SJCRH30 (cell line): ENCODE results near the gene ABCA6. TPM values are rescaled to one million over a fixed set of nuclear protein-coding genes. Genes with fewer than 3 reads are reported as not detected.
"Not testable (repeated sequence)": the region's sequence is repeated elsewhere in the genome, so short reads cannot be mapped to it uniquely, and the experiment has no call there.

Experiments
- DNase-seq, 2 experiments: peaks; one replicate each; pipeline ENCODE4 v3.0.0-alpha.2; 2015 to 2020
- H3K27ac ChIP-seq: fragments of 250-450 bp; sonication (Bioruptor Pico); 2 replicates; pipeline ENCODE4 v1.5.1; 2020; ENCODE audit warnings: mild to moderate bottlenecking, moderate library complexity
- H3K27me3 ChIP-seq: fragments of 250-450 bp; sonication (Bioruptor Pico); 2 replicates; pipeline ENCODE4 v1.5.1; 2020; ENCODE audit warnings: mild to moderate bottlenecking, moderate library complexity
- H3K36me3 ChIP-seq: fragments of 250-450 bp; sonication (Bioruptor Pico); 2 replicates; pipeline ENCODE4 v1.5.1; 2020; ENCODE audit warnings: mild to moderate bottlenecking, moderate library complexity
- H3K4me1 ChIP-seq: fragments of 250-450 bp; sonication (Bioruptor Pico); 2 replicates; pipeline ENCODE4 v1.5.1; 2020; ENCODE audit warnings: mild to moderate bottlenecking, moderate library complexity
- H3K4me3 ChIP-seq: fragments of 250-450 bp; sonication (Bioruptor Pico); 2 replicates; pipeline ENCODE4 v1.5.1; 2020; ENCODE audit warnings: mild to moderate bottlenecking, moderate library complexity
- H3K9me3 ChIP-seq: fragments of 250-450 bp; sonication (Bioruptor Pico); replicated peaks from 2 replicates; pipeline ENCODE4 v1.5.1; 2020; ENCODE audit warnings: mild to moderate bottlenecking, moderate library complexity
- total RNA-seq: library from RNA; depleted of rRNA; stranded (reverse); fragments of >200 nt; shearing (Covaris generic); gene quantifications from 2 replicates; pipeline ENCODE4 v1.2.3, GENCODE V29; 2014

Gene ABCA6
- total RNA-seq, 1 experiment from 2014 or later: not detected

- Histone ChIP-seq H3K4me1 (no peaks in the 10 kb centered on the region), H3K4me3 (no peak overlapping the region), H3K36me3 (no peaks in the 10 kb centered on the region), H3K27ac (no peak overlapping the region), H3K27me3 (no peaks in the 10 kb centered on the region), H3K9me3 (no peaks in the 10 kb centered on the region)
- no peak for DNase-seq
These were observed 35.6 kb downstream of the ABCA6 start for GRCh38 chr17:69105907-69106730.

GRCh38 chr17:69103557-69104233 is 38.0 kb downstream of the ABCA6 start:
- Histone ChIP-seq H3K27ac (no peak overlapping the region), H3K4me1 (no peaks in the 10 kb centered on the region), H3K4me3 (no peak overlapping the region), H3K27me3 (no peaks in the 10 kb centered on the region), H3K36me3 (no peaks in the 10 kb centered on the region), H3K9me3 (no peaks in the 10 kb centered on the region)
- DNase-seq: no peak

GRCh38 chr17:69098625-69099024 is 43.1 kb downstream of the ABCA6 start:
- Histone ChIP-seq H3K4me1 (no peaks in the 10 kb centered on the region), H3K27ac (no peak overlapping the region), H3K9me3 (no peaks in the 10 kb centered on the region), H3K36me3 (no peaks in the 10 kb centered on the region), H3K27me3 (no peaks in the 10 kb centered on the region), H3K4me3 (no peak overlapping the region)
- no peak for DNase-seq

GRCh38 chr17:69096541-69096940 is 45.2 kb downstream of the ABCA6 start:
- DNase-seq: no peak
- Histone ChIP-seq H3K4me1 (no peaks in the 10 kb centered on the region), H3K36me3 (no peaks in the 10 kb centered on the region), H3K27ac (no peak overlapping the region), H3K27me3 (no peaks in the 10 kb centered on the region), H3K9me3 (no peaks in the 10 kb centered on the region), H3K4me3 (no peak overlapping the region)

- no peak overlapping the region for H3K4me3 ChIP-seq
- H3K4me1 ChIP-seq: no peaks in the 10 kb centered on the region
- no peaks in the 10 kb centered on the region for H3K36me3 ChIP-seq
- no peaks in the 10 kb centered on the region for H3K9me3 ChIP-seq
- H3K27me3 ChIP-seq: no peaks in the 10 kb centered on the region
- H3K27ac ChIP-seq: no peak overlapping the region
- no peak for DNase-seq
These were observed 47.7 kb downstream of the ABCA6 start for GRCh38 chr17:69093995-69094394.

- no peak overlapping the region for H3K27ac ChIP-seq
- no peaks in the 10 kb centered on the region for H3K27me3 ChIP-seq
- no peak for DNase-seq
- H3K36me3 ChIP-seq: no peaks in the 10 kb centered on the region
- no peaks in the 10 kb centered on the region for H3K4me1 ChIP-seq
- no peak overlapping the region for H3K4me3 ChIP-seq
- no peaks in the 10 kb centered on the region for H3K9me3 ChIP-seq
These were observed 48.4 kb downstream of the ABCA6 start for GRCh38 chr17:69093279-69093789.

GRCh38 chr17:69090365-69090764 is 51.3 kb downstream of the ABCA6 start:
- Histone ChIP-seq H3K4me1 (no peaks in the 10 kb centered on the region), H3K9me3 (no peaks in the 10 kb centered on the region), H3K27me3 (no peaks in the 10 kb centered on the region), H3K36me3 (no peaks in the 10 kb centered on the region), H3K27ac (no peak overlapping the region), H3K4me3 (no peak overlapping the region)
- no peak for DNase-seq

- no peaks in the 10 kb centered on the region for H3K4me1 ChIP-seq
- no peaks in the 10 kb centered on the region for H3K9me3 ChIP-seq
- H3K27me3 ChIP-seq: no peaks in the 10 kb centered on the region
- DNase-seq: no peak
- no peak overlapping the region for H3K27ac ChIP-seq
- H3K36me3 ChIP-seq: no peaks in the 10 kb centered on the region
- no peak overlapping the region for H3K4me3 ChIP-seq
These were observed 53.0 kb downstream of the ABCA6 start for GRCh38 chr17:69088643-69089200.

GRCh38 chr17:69086641-69087040 is 55.1 kb downstream of the ABCA6 start:
- H3K4me3 ChIP-seq: no peak overlapping the region
- no peaks in the 10 kb centered on the region for H3K36me3 ChIP-seq
- no peak for DNase-seq
- no peaks in the 10 kb centered on the region for H3K9me3 ChIP-seq
- H3K4me1 ChIP-seq: no peaks in the 10 kb centered on the region
- H3K27me3 ChIP-seq: no peaks in the 10 kb centered on the region
- no peak overlapping the region for H3K27ac ChIP-seq

- no peak for DNase-seq
- H3K36me3 ChIP-seq: no peaks in the 10 kb centered on the region
- H3K4me1 ChIP-seq: no peaks in the 10 kb centered on the region
These were observed 56.8 kb downstream of the ABCA6 start for GRCh38 chr17:69084911-69085310.

GRCh38 chr17:69082696-69083095 is 59.0 kb downstream of the ABCA6 start:
- Histone ChIP-seq H3K27ac (no peak overlapping the region), H3K9me3 (no peaks in the 10 kb centered on the region), H3K27me3 (no peaks in the 10 kb centered on the region), H3K4me1 (no peaks in the 10 kb centered on the region), H3K4me3 (no peak overlapping the region), H3K36me3 (no peaks in the 10 kb centered on the region)
- DNase-seq: no peak

More at GRCh38 chr17:69084911-69085310, 56.8 kb downstream of the ABCA6 start:
- no peak overlapping the region for H3K4me3 ChIP-seq
- no peaks in the 10 kb centered on the region for H3K9me3 ChIP-seq
- H3K27ac ChIP-seq: no peak overlapping the region
- H3K27me3 ChIP-seq: no peaks in the 10 kb centered on the region

- no peak overlapping the region for H3K4me3 ChIP-seq
- no peak for DNase-seq
- no peaks in the 10 kb centered on the region for H3K36me3 ChIP-seq
- no peak overlapping the region for H3K27ac ChIP-seq
- no peaks in the 10 kb centered on the region for H3K9me3 ChIP-seq
- H3K4me1 ChIP-seq: no peaks in the 10 kb centered on the region
- H3K27me3 ChIP-seq: no peaks in the 10 kb centered on the region
These were observed 62.8 kb downstream of the ABCA6 start for GRCh38 chr17:69078864-69079263.

- Histone ChIP-seq H3K4me1 (no peaks in the 10 kb centered on the region), H3K27ac (no peak overlapping the region), H3K9me3 (no peaks in the 10 kb centered on the region), H3K4me3 (no peak overlapping the region), H3K27me3 (no peaks in the 10 kb centered on the region), H3K36me3 (no peaks in the 10 kb centered on the region)
- DNase-seq: no peak
These were observed 65.9 kb downstream of the ABCA6 start for GRCh38 chr17:69075823-69076222.

GRCh38 chr17:69073392-69073791 is 68.3 kb downstream of the ABCA6 start:
- not testable (repeated sequence) for H3K27me3 ChIP-seq, H3K4me3 ChIP-seq, H3K4me1 ChIP-seq, H3K36me3 ChIP-seq, H3K9me3 ChIP-seq, H3K27ac ChIP-seq, DNase-seq

GRCh38 chr17:69072803-69073256 is 68.9 kb downstream of the ABCA6 start:
- H3K27me3 ChIP-seq, H3K4me1 ChIP-seq, H3K27ac ChIP-seq, H3K36me3 ChIP-seq, H3K4me3 ChIP-seq, H3K9me3 ChIP-seq, DNase-seq: not testable (repeated sequence)
